Left lung (tissue), 10 donors: Measurements from ENCODE around the gene ZBTB38. TPM values are rescaled to one million over a fixed set of nuclear protein-coding genes. Genes with fewer than 3 reads are reported as not detected.

Experiments used
- ATAC-seq: fragments of 200-7000 bp; cut with Tn5 transposase; one replicate; pipeline ENCODE4 v1.9.1; 2020; ENCODE audit warnings: moderate library complexity
- DNase-seq, 4 donors: peaks; one replicate each; pipeline ENCODE4 v3.0.0-alpha.2; 2013 to 2020
- H3K27ac ChIP-seq, 2 donors: fragments of 200-600 bp; sonication (generic) in 1 of 2; one replicate each; pipeline versions ENCODE4 v1.5.0 to v1.8.0; 2020 to 2021
- H3K27me3 ChIP-seq, 2 donors: fragments of 200-600 bp; sonication (generic) in 1 of 2; one replicate each; pipeline versions ENCODE4 v1.5.0 to v1.8.0; 2020 to 2021
- H3K36me3 ChIP-seq, 2 donors: fragments of 200-600 bp; sonication (generic) in 1 of 2; one replicate each; pipeline versions ENCODE4 v1.5.0 to v1.8.0; 2020 to 2021
- H3K4me1 ChIP-seq, 2 donors: fragments of 200-600 bp; one replicate each; pipeline ENCODE4 v1.8.0; 2021
- H3K4me3 ChIP-seq, 2 donors: fragments of 200-600 bp; sonication (generic) in 1 of 2; one replicate each; pipeline versions ENCODE4 v1.5.0 to v1.8.0; 2020 to 2021; ENCODE audit warnings: mild to moderate bottlenecking in 1 of 2
- H3K9me3 ChIP-seq, 2 donors: fragments of 200-600 bp; sonication (generic) in 1 of 2; one replicate each; pipeline versions ENCODE4 v1.5.0 to v1.8.0; 2020 to 2021
- intact Hi-C, 2 donors: fragments of 100-400 bp; cut with DNase I; formaldehyde crosslinking; loops; one replicate each; pipeline versions ENCODE4 v1.11.2 to v1.14.2; 2022
- polyA plus RNA-seq, 6 donors: library from polyadenylated mRNA; unstranded; fragments of 120-200 nt; gene quantifications; one replicate each; pipeline ENCODE4 v1.2.1, GENCODE V29; 2013; ENCODE audit not compliant: insufficient read length in 6 of 6
- total RNA-seq, 2 donors: library from RNA; stranded (reverse); fragmentation: NEBNext Ultra II Directional; extraction: Animal tissue kit (Norgen Biotek cat#: 25700); gene quantifications; one replicate each; pipeline ENCODE4 v1.2.1, GENCODE V29; 2021
- TF ChIP-seq, protein P1 (sequence below), 2 donors: fragments of 200-600 bp; sonication (generic) in 1 of 2; IDR thresholded peaks; one replicate each; pipeline versions ENCODE4 v1.5.0 to v1.8.0; 2021; ENCODE audit warnings: antibody characterized with exemption in 2 of 2
- donor health status: DM: no; HTN: yes; CAD: no.
- donor health status: DM: no; HTN: no; CAD: no.

ZBTB38 gene
- total and polyA plus RNA-seq, 8 donors, result 71.7 to 91.4 (median 82.6) TPM

DNA sequence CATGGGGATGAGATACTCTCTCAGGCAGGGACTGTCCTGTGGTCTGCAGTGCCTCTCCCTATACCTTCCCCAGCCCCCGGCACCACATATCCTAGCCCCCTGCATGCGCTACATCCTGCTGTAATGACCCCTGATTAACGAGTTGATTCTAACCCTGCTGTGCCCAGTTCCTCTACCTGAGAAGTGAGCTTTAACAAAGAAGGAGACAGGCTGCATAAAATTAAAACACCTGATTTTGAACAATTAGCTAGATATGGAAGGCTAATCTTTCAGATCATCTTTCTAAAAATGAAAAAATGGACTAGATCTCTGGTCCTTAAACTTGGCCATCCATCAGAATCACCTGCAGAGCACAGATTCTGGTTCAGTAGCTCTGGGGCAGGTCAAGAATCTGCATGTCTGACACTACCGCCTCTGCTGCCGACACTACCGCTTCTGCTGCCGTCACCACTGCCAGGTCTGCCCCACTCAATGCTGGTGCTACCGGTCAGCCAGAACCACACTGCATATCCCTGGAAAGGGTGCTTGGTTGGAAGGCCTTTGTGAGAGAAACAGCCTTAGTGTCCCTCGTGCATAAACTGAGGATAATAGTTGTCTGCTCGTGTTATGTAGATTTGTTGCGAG lies 33.6 kb upstream of the ZBTB38 start:
- TF ChIP-seq, protein P1, sequence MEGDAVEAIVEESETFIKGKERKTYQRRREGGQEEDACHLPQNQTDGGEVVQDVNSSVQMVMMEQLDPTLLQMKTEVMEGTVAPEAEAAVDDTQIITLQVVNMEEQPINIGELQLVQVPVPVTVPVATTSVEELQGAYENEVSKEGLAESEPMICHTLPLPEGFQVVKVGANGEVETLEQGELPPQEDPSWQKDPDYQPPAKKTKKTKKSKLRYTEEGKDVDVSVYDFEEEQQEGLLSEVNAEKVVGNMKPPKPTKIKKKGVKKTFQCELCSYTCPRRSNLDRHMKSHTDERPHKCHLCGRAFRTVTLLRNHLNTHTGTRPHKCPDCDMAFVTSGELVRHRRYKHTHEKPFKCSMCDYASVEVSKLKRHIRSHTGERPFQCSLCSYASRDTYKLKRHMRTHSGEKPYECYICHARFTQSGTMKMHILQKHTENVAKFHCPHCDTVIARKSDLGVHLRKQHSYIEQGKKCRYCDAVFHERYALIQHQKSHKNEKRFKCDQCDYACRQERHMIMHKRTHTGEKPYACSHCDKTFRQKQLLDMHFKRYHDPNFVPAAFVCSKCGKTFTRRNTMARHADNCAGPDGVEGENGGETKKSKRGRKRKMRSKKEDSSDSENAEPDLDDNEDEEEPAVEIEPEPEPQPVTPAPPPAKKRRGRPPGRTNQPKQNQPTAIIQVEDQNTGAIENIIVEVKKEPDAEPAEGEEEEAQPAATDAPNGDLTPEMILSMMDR (IDR thresholded peaks at IDR 0.05), result no peak
- Histone ChIP-seq H3K4me1 (peaks cover 5 to 7% of the 10 kb centered on the region in 2 donors), H3K27ac (no peak overlapping the region), H3K27me3 (no peaks in the 10 kb centered on the region), H3K9me3 (no peaks in the 10 kb centered on the region), H3K36me3 (no peaks in the 10 kb centered on the region), H3K4me3 (no peak overlapping the region)
- ATAC-seq, result no peak
- intact Hi-C loops, result no loop called here
- DNase-seq, result no peak

DNA sequence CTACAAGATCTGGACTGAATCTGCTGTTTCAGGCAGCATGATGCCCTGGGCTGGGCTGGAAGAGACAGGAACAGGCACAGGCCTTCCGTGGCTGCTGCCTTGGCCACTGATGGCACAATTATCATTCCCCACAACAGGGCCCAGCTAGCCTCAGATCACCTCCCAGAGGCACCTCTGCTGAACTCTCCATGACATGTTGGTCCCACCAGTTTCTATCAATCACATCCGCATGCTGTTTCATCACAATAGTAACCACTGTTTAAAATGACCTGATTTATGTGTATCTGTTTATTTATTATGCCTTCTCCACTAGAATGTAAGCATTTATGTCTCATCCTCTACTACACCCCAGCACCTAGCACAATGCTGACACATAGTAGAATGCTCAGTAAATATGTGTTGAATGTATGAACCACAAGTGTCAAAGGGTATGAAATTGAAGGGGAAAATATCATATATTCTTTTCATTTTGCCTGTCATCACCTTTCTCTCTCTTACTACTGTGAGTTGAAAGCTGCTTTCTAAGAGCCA lies 32.7 kb upstream of the ZBTB38 start:
- peaks cover 5 to 7% of the 10 kb centered on the region in 2 donors for H3K4me1 ChIP-seq
- H3K27ac ChIP-seq, result no peak overlapping the region
- no peaks in the 10 kb centered on the region for H3K36me3 ChIP-seq
- no peaks in the 10 kb centered on the region for H3K27me3 ChIP-seq
- intact Hi-C loops, result no loop called here
- no peak for ATAC-seq
- DNase-seq, result no peak
- H3K4me3 ChIP-seq, result no peak overlapping the region
- TF ChIP-seq, protein P1 (IDR thresholded peaks at IDR 0.05), result no peak
- no peaks in the 10 kb centered on the region for H3K9me3 ChIP-seq

DNA sequence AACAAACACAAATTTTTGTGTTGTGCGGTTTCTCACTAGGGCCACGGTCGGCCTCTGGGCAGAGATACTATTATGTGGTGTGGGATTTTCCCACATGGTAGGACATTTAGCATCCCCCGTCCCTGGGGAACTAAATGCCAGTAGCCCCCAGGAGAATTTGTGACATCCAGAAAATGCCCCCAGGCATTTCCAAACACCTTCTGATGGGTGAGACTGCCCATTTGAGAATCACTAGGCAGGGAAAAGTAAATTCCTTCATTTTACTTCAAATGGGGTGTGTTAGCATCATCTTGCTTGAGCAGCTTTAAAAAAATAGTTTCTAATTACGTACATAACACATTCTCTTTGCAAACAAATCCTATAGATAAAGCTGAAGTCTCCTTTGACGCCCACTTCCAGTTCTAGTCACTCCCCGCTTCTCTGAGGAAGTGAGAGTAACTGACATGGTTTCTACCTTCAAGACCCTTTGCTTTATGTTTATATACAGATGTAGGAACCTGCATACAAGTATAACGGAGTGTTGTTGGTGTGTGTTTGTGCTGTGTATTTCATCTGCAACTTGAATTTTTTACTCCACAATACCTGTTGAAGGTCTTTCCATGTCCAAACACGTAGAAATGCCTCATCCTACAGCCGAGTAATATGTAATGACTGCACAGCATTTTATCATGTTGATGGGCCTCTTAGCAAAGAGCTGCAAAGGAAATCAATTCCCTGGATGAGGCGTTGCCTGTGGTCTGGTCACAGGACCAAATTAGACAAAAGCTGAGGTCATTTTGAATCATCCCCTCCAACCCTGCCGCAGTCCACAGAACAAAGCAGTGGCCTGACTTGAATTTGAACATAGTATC lies 31.4 kb upstream of the ZBTB38 start:
- ATAC-seq (peak; percentile 27), DNase-seq (peak in 1 of 4 donors; percentile 13)
- intact Hi-C loops, result no loop called here
- H3K27me3 ChIP-seq, result no peaks in the 10 kb centered on the region
- peak overlapping the region in 1 of 2 donors; percentile 31 for H3K27ac ChIP-seq
- TF ChIP-seq, protein P1 (IDR thresholded peaks at IDR 0.05), result no peak
- no peaks in the 10 kb centered on the region for H3K36me3 ChIP-seq
- no peak overlapping the region for H3K4me3 ChIP-seq
- peaks cover 5 to 7% of the 10 kb centered on the region in 2 donors for H3K4me1 ChIP-seq
- no peaks in the 10 kb centered on the region for H3K9me3 ChIP-seq

DNA sequence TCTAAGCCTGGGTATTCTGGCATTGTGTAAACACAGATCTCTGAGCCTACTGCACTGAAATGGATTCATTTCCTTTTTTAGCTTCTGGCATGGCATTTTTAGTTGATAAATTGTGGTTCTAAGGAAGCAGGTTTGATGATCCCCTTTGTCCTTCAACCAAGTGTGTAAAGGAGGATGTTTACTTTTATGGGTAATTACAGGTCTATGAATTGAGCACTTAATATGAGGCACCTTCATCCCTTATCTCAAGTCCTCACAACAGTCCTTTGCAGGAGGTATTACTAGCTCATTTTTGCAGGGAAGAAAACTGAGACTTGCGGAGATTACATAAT lies 30.8 kb upstream of the ZBTB38 start:
- Histone ChIP-seq H3K27me3 (no peaks in the 10 kb centered on the region), H3K36me3 (no peaks in the 10 kb centered on the region), H3K27ac (no peak overlapping the region), H3K4me3 (no peak overlapping the region), H3K9me3 (no peaks in the 10 kb centered on the region), H3K4me1 (peaks cover 2% of the 10 kb centered on the region in 2 donors)
- TF ChIP-seq, protein P1 (IDR thresholded peaks at IDR 0.05), result no peak
- intact Hi-C loops, result no loop called here
- DNase-seq, result no peak
- ATAC-seq, result no peak

DNA sequence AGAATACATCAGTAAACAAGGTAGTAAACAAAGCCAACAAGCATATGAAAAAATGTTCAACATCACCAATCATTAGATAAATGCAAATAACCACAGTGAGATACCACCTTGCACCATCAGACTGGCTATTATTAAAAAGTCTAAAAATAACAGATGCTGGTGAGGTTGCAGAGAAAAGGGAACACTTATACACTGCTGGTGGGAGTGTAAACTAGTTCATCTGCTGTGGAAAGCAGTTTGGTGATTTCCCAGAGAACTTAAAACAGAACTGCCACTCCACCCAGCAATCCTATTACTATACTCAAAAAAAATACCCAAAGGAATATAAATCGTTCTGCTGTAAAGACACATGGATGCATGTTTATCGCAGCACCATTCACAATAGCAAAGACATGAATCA lies 30.3 kb upstream of the ZBTB38 start:
- no peaks in the 10 kb centered on the region for H3K27me3 ChIP-seq
- TF ChIP-seq, protein P1 (IDR thresholded peaks at IDR 0.05), result no peak
- no peak for ATAC-seq
- H3K4me3 ChIP-seq, result no peak overlapping the region
- H3K9me3 ChIP-seq, result no peaks in the 10 kb centered on the region
- H3K36me3 ChIP-seq, result no peaks in the 10 kb centered on the region
- no peaks in the 10 kb centered on the region for H3K4me1 ChIP-seq
- intact Hi-C loops, result no loop called here
- DNase-seq, result no peak
- no peak overlapping the region for H3K27ac ChIP-seq
